H1 (cell line): Measurements from ENCODE around the gene MRPS5. TPM values are rescaled to one million over a fixed set of nuclear protein-coding genes. Genes with fewer than 3 reads are reported as not detected.

ENCODE experiments used
- ATF3 ChIP-seq: IDR thresholded peaks from 2 replicates; pipeline ENCODE4 v1.6.1; 2011; ENCODE audit warnings: low read depth, mild to moderate bottlenecking, low read length; ENCODE audit not compliant: insufficient read depth
- BRCA1 ChIP-seq: IDR thresholded peaks from 2 replicates; pipeline ENCODE4 v1.6.1; 2012; ENCODE audit warnings: low read depth, low read length, improper control_type of control experiment
- CEBPB ChIP-seq: IDR thresholded peaks from 2 replicates; pipeline ENCODE4 v1.6.1; 2012; ENCODE audit warnings: low read depth, low read length
- CHD1 ChIP-seq: IDR thresholded peaks from 2 replicates; pipeline ENCODE4 v1.6.1; 2012; ENCODE audit warnings: low read depth, low read length, improper control_type of control experiment
- E2F6 ChIP-seq: IDR thresholded peaks from 2 replicates; pipeline ENCODE4 v1.6.1; 2012; ENCODE audit warnings: inconsistent platforms
- EZH2 ChIP-seq: fragments of 200-600 bp; sonication (generic); IDR thresholded peaks from 2 replicates; pipeline ENCODE4 v1.7.1; 2012; ENCODE audit warnings: low read depth, mild to moderate bottlenecking, moderate library complexity, low read length, inconsistent platforms; ENCODE audit not compliant: severe bottlenecking
- GTF2F1 ChIP-seq: IDR thresholded peaks from 2 replicates; pipeline ENCODE4 v1.6.1; 2012; ENCODE audit warnings: low read depth, low read length, improper control_type of control experiment, borderline replicate concordance
- HDAC2 ChIP-seq, 2 experiments: fragments of 300-600 bp in 1 of 2; sonication (generic) in 1 of 2; IDR thresholded peaks; 2 replicates each; pipeline ENCODE4 v1.6.1; 2011 to 2012; ENCODE audit warnings: low read depth in 2 of 2, low read length in 2 of 2, mild to moderate bottlenecking in 2 of 2, moderate library complexity in 2 of 2, borderline replicate concordance in 1 of 2, inconsistent platforms in 1 of 2
- HDAC6 ChIP-seq: IDR thresholded peaks from one replicate; pipeline ENCODE4 v1.7.1; 2012; ENCODE audit warnings: low read depth, mild to moderate bottlenecking, inconsistent platforms, low read length, moderate library complexity
- JUN ChIP-seq: IDR thresholded peaks from 2 replicates; pipeline ENCODE4 v1.6.1; 2011; ENCODE audit warnings: low read depth, mild to moderate bottlenecking, improper control_type of control experiment, low read length
- JUND ChIP-seq: IDR thresholded peaks from 2 replicates; pipeline ENCODE4 v1.6.1; 2011; ENCODE audit warnings: mild to moderate bottlenecking, improper control_type of control experiment, low read length
- KDM4A ChIP-seq: IDR thresholded peaks from one replicate; pipeline ENCODE4 v1.7.1; 2012; ENCODE audit warnings: low read depth, mild to moderate bottlenecking, moderate library complexity, low read length, inconsistent platforms; ENCODE audit not compliant: severe bottlenecking
- MAFK ChIP-seq: IDR thresholded peaks from 2 replicates; pipeline ENCODE4 v1.6.1; 2012; ENCODE audit warnings: low read depth, mild to moderate bottlenecking, improper control_type of control experiment, low read length
- POLR2A ChIP-seq, 2 experiments: IDR thresholded peaks; 1 replicate in 1 of 2; 2 replicates in 1 of 2; pipeline ENCODE4 v1.6.1; 2011; ENCODE audit warnings: low read depth in 2 of 2, low read length in 2 of 2, mild to moderate bottlenecking in 2 of 2; ENCODE audit errors: control extremely low read depth in 1 of 2
- POU5F1 ChIP-seq: IDR thresholded peaks from 2 replicates; pipeline ENCODE4 v1.6.1; 2011; ENCODE audit warnings: low read depth, mild to moderate bottlenecking, low read length, moderate library complexity
- RBBP5 ChIP-seq: IDR thresholded peaks from 2 replicates; pipeline ENCODE4 v1.7.1; 2012; ENCODE audit warnings: low read depth, mild to moderate bottlenecking, inconsistent platforms, low read length, moderate library complexity, borderline replicate concordance
- RFX5 ChIP-seq: IDR thresholded peaks from 2 replicates; pipeline ENCODE4 v1.6.1; 2011; ENCODE audit warnings: low read depth, low read length, improper control_type of control experiment, borderline replicate concordance
- RXRA ChIP-seq: IDR thresholded peaks from 2 replicates; pipeline ENCODE4 v1.6.1; 2011; ENCODE audit warnings: low read depth, mild to moderate bottlenecking, low read length, moderate library complexity; ENCODE audit not compliant: insufficient read depth
- SIN3A ChIP-seq, 2 experiments: IDR thresholded peaks in 1 of 2; conservative IDR thresholded peaks in 1 of 2; 2 replicates each; pipeline ENCODE4 v1.6.1; 2011 to 2012; ENCODE audit warnings: low read length in 2 of 2, improper control_type of control experiment in 1 of 2, low read depth in 1 of 2, mild to moderate bottlenecking in 1 of 2
- SP2 ChIP-seq: IDR thresholded peaks from 2 replicates; pipeline ENCODE4 v1.6.1; 2012; ENCODE audit warnings: mild to moderate bottlenecking, low read length, inconsistent platforms
- TAF1 ChIP-seq: IDR thresholded peaks from 2 replicates; pipeline ENCODE4 v1.6.1; 2011; ENCODE audit warnings: mild to moderate bottlenecking, low read depth, low read length
- TAF7 ChIP-seq: optimal IDR thresholded peaks from 2 replicates; pipeline ENCODE3; 2011; ENCODE audit warnings: low read depth, mild to moderate bottlenecking, inconsistent platforms, low read length, moderate library complexity, borderline replicate concordance
- TBP ChIP-seq: IDR thresholded peaks from 2 replicates; pipeline ENCODE4 v1.6.1; 2011; ENCODE audit warnings: low read depth, low read length, improper control_type of control experiment
- ZNF274 ChIP-seq: IDR thresholded peaks from 2 replicates; pipeline ENCODE4 v1.7.0; 2012; ENCODE audit warnings: low read length, borderline replicate concordance; ENCODE audit errors: extremely low read depth
- polyA plus RNA-seq, 7 experiments: library from polyadenylated mRNA; depleted of rRNA in 3 of 7; stranded (reverse) in 5 of 7; unstranded in 2 of 7; fragments of >200 nt in 5 of 7; fragments of 200-250 nt in 2 of 7; gene quantifications; 1 replicate in 5 of 7; 2 replicates in 1 of 7; 4 replicates in 1 of 7; pipeline versions ENCODE4 v1.2.1 to v1.2.3, GENCODE V29; 2011 to 2013; ENCODE audit warnings: missing spikeins in 2 of 7, mixed read lengths in 2 of 7
- total RNA-seq: library from RNA; stranded (reverse); fragmentation: NEBNext Ultra II Directional; extraction: Animal tissue kit (Norgen Biotek cat#: 25700); gene quantifications from 2 replicates; pipeline ENCODE4 v1.2.1, GENCODE V29; 2021

Gene MRPS5
- total and polyA plus RNA-seq, 2 of the 8 experiments (the other 6 are each of a cell fraction or from before 2014, with no cell fraction given): 36.7 to 53.0 TPM

GRCh38 chr2:95165371-95166064 lies 43.9 kb upstream of the MRPS5 start, which contains the start of gene ZNF2 (continued):
- no peak for TF ChIP-seq HDAC6
- TF ChIP-seq POU5F1: no peak
- 0 out of 4 replicates have a peak, but pooled peaks of 1 of the 2 experiments have one; percentile 81 for TF ChIP-seq HDAC2 (IDR thresholded peaks at IDR 0.05; ENCODE audit: borderline replicate concordance in 1 of 2, low read depth in 2 of 2, low read length in 2 of 2)
- TF ChIP-seq GTF2F1: no peak
- TF ChIP-seq ATF3: peak; percentile 86
- TF ChIP-seq JUND: no peak
- no peak for TF ChIP-seq RXRA
- no peak for TF ChIP-seq EZH2
- peak; percentile 38 to 91; a peak in 2 of 4 replicates for TF ChIP-seq SIN3A (conservative IDR thresholded peaks at IDR 0.05 in 1 of 2, IDR thresholded peaks at IDR 0.05 in 1 of 2; ENCODE audit: low read depth in 1 of 2, low read length in 2 of 2)
- peak; percentile 95 for TF ChIP-seq TAF1
- no peak for TF ChIP-seq JUN
- TF ChIP-seq RBBP5: peak; percentile 86; the same call in 1 of the 2 replicates
- no peak for TF ChIP-seq CEBPB
- no peak for TF ChIP-seq E2F6
- TF ChIP-seq KDM4A: peak; percentile 89
- no peak for TF ChIP-seq RFX5
- no peak for TF ChIP-seq BRCA1
- TF ChIP-seq CHD1: no peak
- peak; percentile 81 to 94 for TF ChIP-seq POLR2A (IDR thresholded peaks at IDR 0.05; ENCODE audit: control extremely low read depth in 1 of 2, low read depth in 2 of 2, low read length in 2 of 2)
- TF ChIP-seq ZNF274: no peak
- peak; percentile 90 for TF ChIP-seq TBP
- TF ChIP-seq MAFK: no peak
- TF ChIP-seq SP2: no peak
- peak; percentile 76 for TF ChIP-seq TAF7
